K562 treated with DMSO at 1 percent for 12 hours (cell line): ENCODE results near the gene CAVIN3. TPM values are rescaled to one million over a fixed set of nuclear protein-coding genes. Genes with fewer than 3 reads are reported as not detected.

Experiments used
- total RNA-seq: library from RNA; unstranded; fragments of 300-600 nt; gene quantifications from 2 replicates; pipeline ENCODE4 v1.2.3, GENCODE V29; 2022; ENCODE audit not compliant: insufficient read depth

CAVIN3 gene
- total RNA-seq, result not detected in 2 replicates

DNA sequence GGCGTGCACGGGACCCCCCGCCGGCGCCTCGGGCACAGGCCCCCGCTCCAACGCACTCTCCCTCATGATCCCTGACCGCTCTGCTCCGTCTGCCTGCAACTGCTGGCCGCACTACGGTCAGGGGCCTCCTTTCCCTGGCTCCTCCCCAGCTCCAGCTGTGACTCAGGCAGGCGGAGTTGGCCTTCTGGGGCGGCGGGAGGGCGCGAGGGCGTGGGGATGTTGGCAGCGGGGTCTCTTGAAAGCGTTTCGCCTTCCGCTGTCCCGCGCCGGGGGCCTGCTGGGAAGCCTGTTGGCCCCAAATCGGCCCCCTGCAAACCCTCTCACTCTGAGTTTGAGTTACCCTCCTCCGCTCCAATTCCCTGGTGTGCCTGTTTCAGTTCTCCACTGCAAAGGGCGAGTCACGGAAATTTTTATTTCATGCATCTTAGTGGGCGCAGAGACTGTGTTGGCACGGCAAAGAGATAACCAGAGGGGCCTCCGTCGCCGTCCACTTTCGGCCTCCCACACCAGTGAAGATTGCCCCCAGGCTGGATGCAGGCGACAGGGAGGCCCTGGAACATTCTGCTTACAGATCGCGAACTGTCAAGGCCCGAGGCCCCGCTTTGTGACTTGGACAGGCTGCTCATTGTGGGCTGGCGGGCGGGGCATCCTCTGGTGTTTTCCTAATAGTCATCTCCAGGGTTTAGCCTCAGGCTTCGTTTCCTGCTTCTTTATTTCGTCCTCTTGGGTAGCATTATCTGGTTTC lies at the start of gene CAVIN3:
TSS of gene CAVIN3 (minus strand) at position 91 of the 745 bp plus-strand sequence. CDS start at position 66, 25 bp downstream.

Other genes with a start within 250 kb of the CAVIN3 start
- gene OR56B4, start 212.8 kb downstream of the CAVIN3 start, total RNA-seq, result 0.69 TPM in 1 of 2 replicates, not detected in the other
- gene OR52B2, start 150.2 kb downstream of the CAVIN3 start, total RNA-seq, result not detected in 2 replicates
- not detected in 2 replicates for gene OR52W1, start 121.3 kb downstream of the CAVIN3 start, total RNA-seq
- not detected in 2 replicates for gene C11orf42, start 114.9 kb downstream of the CAVIN3 start, total RNA-seq
- gene FHIP1B, start 85.9 kb downstream of the CAVIN3 start, total RNA-seq, result 14.9 and 24.3 TPM in 2 replicates
- gene CNGA4, start 81.4 kb downstream of the CAVIN3 start, total RNA-seq, result not detected in 2 replicates
- gene CCKBR, start 60.7 kb downstream of the CAVIN3 start, total RNA-seq, result not detected in 2 replicates
- gene SMPD1, start 70.0 kb upstream of the CAVIN3 start, total RNA-seq, result 39.3 and 61.0 TPM in 2 replicates
- gene APBB1, start 98.6 kb upstream of the CAVIN3 start, total RNA-seq, result 1.1 and 1.9 TPM in 2 replicates
- not detected in 2 replicates for gene HPX, start 120.5 kb upstream of the CAVIN3 start, total RNA-seq
- 6.8 and 16.3 TPM in 2 replicates for gene TRIM3, start 153.4 kb upstream of the CAVIN3 start, total RNA-seq
- gene ARFIP2, start 160.8 kb upstream of the CAVIN3 start, total RNA-seq, result 32.1 and 37.6 TPM in 2 replicates
- 13.7 and 24.8 TPM in 2 replicates for gene TIMM10B, start 161.0 kb upstream of the CAVIN3 start, total RNA-seq
- 5.1 and 20.6 TPM in 2 replicates for gene DNHD1, start 176.8 kb upstream of the CAVIN3 start, total RNA-seq